ENCODE data around the gene KLHL5. TPM values are rescaled to one million over a fixed set of nuclear protein-coding genes. Genes with fewer than 3 reads are reported as not detected.
"Not testable (repeated sequence)": the region's sequence is repeated elsewhere in the genome, so short reads cannot be mapped to it uniquely, and the experiment has no call there.

Gene KLHL5
- total RNA-seq, 1 donor from 2014 or later = 40.4 TPM

GRCh38 chr4:39133623-39134022 is 71.6 kb downstream of the KLHL5 start:
- no peak overlapping the region for H3K27ac Mint-ChIP-seq
- no peaks in the 10 kb centered on the region for H3K9me3 Mint-ChIP-seq

GRCh38 chr4:39134683-39135306 is 72.8 kb downstream of the KLHL5 start:
- peaks cover 13% of the 10 kb centered on the region for H3K4me1 Mint-ChIP-seq
- H3K9me3 Mint-ChIP-seq = no peaks in the 10 kb centered on the region
- H3K27me3 Mint-ChIP-seq = no peaks in the 10 kb centered on the region
- no peak for DNase-seq
- H3K36me3 Mint-ChIP-seq (ENCODE audit: low read depth) = peaks cover 9% of the 10 kb centered on the region
- intact Hi-C loops (cut with micrococcal nuclease) = loop anchor here (1.0 to 2.0 kb wide), 4 partner anchors 88 to 374 kb away; no protein-coding TSS in a partner anchor
- no peak overlapping the region for H3K4me3 Mint-ChIP-seq
- peak overlapping the region; percentile 36 for H3K27ac Mint-ChIP-seq

More at GRCh38 chr4:39133623-39134022, 71.6 kb downstream of the KLHL5 start:
- H3K4me1 Mint-ChIP-seq = peaks cover 13% of the 10 kb centered on the region
- H3K4me3 Mint-ChIP-seq = no peak overlapping the region
- H3K36me3 Mint-ChIP-seq (ENCODE audit: low read depth) = peaks cover 14% of the 10 kb centered on the region
- no peaks in the 10 kb centered on the region for H3K27me3 Mint-ChIP-seq
- intact Hi-C loops (cut with micrococcal nuclease) = loop anchor here (2.0 kb wide), 2 partner anchors 87 to 373 kb away; no protein-coding TSS in a partner anchor
- no peak for DNase-seq

GRCh38 chr4:39138227-39138626 is 76.2 kb downstream of the KLHL5 start:
- DNase-seq; H3K4me3 Mint-ChIP-seq; H3K27me3 Mint-ChIP-seq; H3K9me3 Mint-ChIP-seq; H3K27ac Mint-ChIP-seq; intact Hi-C loops (cut with micrococcal nuclease); H3K36me3 Mint-ChIP-seq (ENCODE audit: low read depth): not testable (repeated sequence)
- peaks cover 13% of the 10 kb centered on the region for H3K4me1 Mint-ChIP-seq

GRCh38 chr4:39146211-39146610 is 84.2 kb downstream of the KLHL5 start:
- H3K4me1 Mint-ChIP-seq = peaks cover 8% of the 10 kb centered on the region
- H3K27ac Mint-ChIP-seq = no peak overlapping the region
- intact Hi-C loops (cut with micrococcal nuclease) = no loop called here
- H3K36me3 Mint-ChIP-seq (ENCODE audit: low read depth) = peaks cover 4% of the 10 kb centered on the region
- H3K9me3 Mint-ChIP-seq = no peaks in the 10 kb centered on the region
- no peaks in the 10 kb centered on the region for H3K27me3 Mint-ChIP-seq
- H3K4me3 Mint-ChIP-seq = no peak overlapping the region
- no peak for DNase-seq

- H3K4me3 Mint-ChIP-seq = no peak overlapping the region
- no peaks in the 10 kb centered on the region for H3K36me3 Mint-ChIP-seq (ENCODE audit: low read depth)
Measured at GRCh38 chr4:39154009-39154408, 92.0 kb downstream of the KLHL5 start.

GRCh38 chr4:39157520-39157919 is 95.5 kb downstream of the KLHL5 start:
- Mint-ChIP-seq H3K27me3 (peaks cover 8% of the 10 kb centered on the region), H3K4me1 (no peaks in the 10 kb centered on the region), H3K4me3 (no peak overlapping the region), H3K27ac (no peak overlapping the region), H3K9me3 (no peaks in the 10 kb centered on the region), H3K36me3 (ENCODE audit: low read depth) (no peaks in the 10 kb centered on the region)
- intact Hi-C loops (cut with micrococcal nuclease) = no loop called here
- DNase-seq = no peak

More at GRCh38 chr4:39154009-39154408, 92.0 kb downstream of the KLHL5 start:
- intact Hi-C loops (cut with micrococcal nuclease) = no loop called here
- no peaks in the 10 kb centered on the region for H3K27me3 Mint-ChIP-seq
- H3K4me1 Mint-ChIP-seq = peaks cover 6% of the 10 kb centered on the region
- H3K9me3 Mint-ChIP-seq = no peaks in the 10 kb centered on the region
- H3K27ac Mint-ChIP-seq = no peak overlapping the region
- no peak for DNase-seq

- Mint-ChIP-seq H3K27me3 (peaks cover 11% of the 10 kb centered on the region), H3K4me3 (no peak overlapping the region), H3K4me1 (peaks cover 2% of the 10 kb centered on the region), H3K27ac (no peak overlapping the region), H3K36me3 (ENCODE audit: low read depth) (no peaks in the 10 kb centered on the region), H3K9me3 (peaks cover 5% of the 10 kb centered on the region)
- intact Hi-C loops (cut with micrococcal nuclease) = no loop called here
- DNase-seq = no peak
Measured at GRCh38 chr4:39166177-39166576, 104.1 kb downstream of the KLHL5 start.

- peaks cover 11% of the 10 kb centered on the region for H3K27me3 Mint-ChIP-seq
- no peak overlapping the region for H3K27ac Mint-ChIP-seq
Measured at GRCh38 chr4:39166669-39167068, 104.6 kb downstream of the KLHL5 start.

GRCh38 chr4:39169426-39169825 is 107.4 kb downstream of the KLHL5 start:
- intact Hi-C loops (cut with micrococcal nuclease) = no loop called here
- H3K36me3 Mint-ChIP-seq (ENCODE audit: low read depth) = no peaks in the 10 kb centered on the region
- H3K4me1 Mint-ChIP-seq = peaks cover 2% of the 10 kb centered on the region

More at GRCh38 chr4:39166669-39167068, 104.6 kb downstream of the KLHL5 start:
- no peaks in the 10 kb centered on the region for H3K36me3 Mint-ChIP-seq (ENCODE audit: low read depth)
- intact Hi-C loops (cut with micrococcal nuclease) = no loop called here
- H3K9me3 Mint-ChIP-seq = peaks cover 5% of the 10 kb centered on the region
- H3K4me3 Mint-ChIP-seq = no peak overlapping the region
- peaks cover 2% of the 10 kb centered on the region for H3K4me1 Mint-ChIP-seq
- no peak for DNase-seq

GRCh38 chr4:39170301-39170700 is 108.3 kb downstream of the KLHL5 start:
- Mint-ChIP-seq H3K4me3 (no peak overlapping the region), H3K27ac (no peak overlapping the region), H3K4me1 (peaks cover 2% of the 10 kb centered on the region), H3K27me3 (peaks cover 27% of the 10 kb centered on the region), H3K36me3 (ENCODE audit: low read depth) (no peaks in the 10 kb centered on the region), H3K9me3 (peaks cover 5% of the 10 kb centered on the region)
- DNase-seq = no peak
- intact Hi-C loops (cut with micrococcal nuclease) = no loop called here

More at GRCh38 chr4:39169426-39169825, 107.4 kb downstream of the KLHL5 start:
- no peak for DNase-seq
- Mint-ChIP-seq H3K9me3 (peaks cover 5% of the 10 kb centered on the region), H3K4me3 (no peak overlapping the region), H3K27me3 (peaks cover 22% of the 10 kb centered on the region), H3K27ac (no peak overlapping the region)

Other genes with a start within 250 kb of the KLHL5 start
- gene TLR6, start 205.4 kb upstream of the KLHL5 start, total RNA-seq = 0.88 and 1.1 TPM in 2 replicates
- 0.23 and 0.66 TPM in 2 replicates for gene FAM114A1, start 194.4 kb upstream of the KLHL5 start, total RNA-seq
- 25.9 and 26.9 TPM in 2 replicates for gene TMEM156, start 29.8 kb upstream of the KLHL5 start, total RNA-seq
- gene WDR19, start 120.3 kb downstream of the KLHL5 start, total RNA-seq = 12.1 and 15.6 TPM in 2 replicates

Data from activated CD4-positive, alpha-beta T cell treated with anti-CD3 and anti-CD28 coated beads, Interleukin-2, amount 10 ng/mL, durations not matched to agents 24 days and 14 days (primary cell).